ENCODE measurements around the gene ALG14.
A peak's percentile ranks its signal among the peaks of the same experiment; 100 is the strongest.
"Not testable (repeated sequence)": the region's sequence is repeated elsewhere in the genome, so short reads cannot be mapped to it uniquely, and the experiment has no call there.

The ALG14 gene

DNA sequence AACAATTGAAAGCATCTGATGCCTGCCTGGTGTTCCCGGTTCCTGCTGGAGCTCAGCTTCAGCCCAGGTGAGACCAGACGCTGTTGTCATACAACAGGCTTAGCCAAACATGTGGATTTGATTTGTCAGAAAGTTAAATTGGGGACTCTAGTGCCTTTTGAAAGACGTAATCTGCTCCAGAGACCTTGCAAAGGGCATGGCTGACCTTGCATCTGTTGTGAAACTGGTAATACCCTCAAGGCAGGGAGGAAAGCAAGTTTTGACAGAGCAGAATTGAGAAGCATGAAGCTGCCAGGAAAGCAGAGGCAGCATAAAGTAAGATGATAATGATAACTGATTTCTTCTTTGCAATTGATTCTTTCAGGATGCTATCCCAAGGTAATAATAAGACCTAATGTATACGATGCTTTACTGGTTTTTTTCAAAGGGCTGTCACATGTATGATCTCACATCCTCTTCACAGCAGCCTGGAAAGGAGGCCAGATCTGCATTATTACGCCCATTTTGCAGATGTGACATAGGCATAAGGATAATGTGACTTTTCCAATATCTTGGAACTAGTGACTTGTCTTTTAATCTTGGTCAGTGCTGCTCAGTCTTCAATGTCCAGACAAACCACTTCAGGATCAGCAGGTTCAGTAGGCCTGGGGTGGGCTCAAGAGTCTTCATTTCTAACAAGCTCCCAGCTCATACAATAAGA is 121.1 kb downstream of the ALG14 start:
- no peak for DNase-seq

DNA sequence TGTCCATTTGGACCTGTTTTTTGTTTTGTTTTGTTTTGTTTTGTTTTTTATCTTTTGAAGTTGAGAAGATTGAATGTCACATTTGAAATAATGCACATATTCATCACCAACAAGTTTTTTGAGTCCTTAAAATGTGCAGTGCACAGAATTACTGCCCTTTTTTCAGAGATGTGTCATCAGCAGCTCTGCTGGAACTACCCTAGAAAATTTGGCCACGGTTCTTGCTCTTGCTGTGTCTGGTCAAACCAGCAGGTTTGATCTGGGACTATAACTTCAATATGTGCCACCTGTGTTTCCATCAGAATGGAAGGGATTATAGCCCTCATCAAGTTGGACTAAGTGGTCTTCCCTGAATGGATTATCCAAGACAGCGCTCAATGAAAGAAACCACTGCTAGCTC is 121.7 kb downstream of the ALG14 start:
- no peak for DNase-seq

DNA sequence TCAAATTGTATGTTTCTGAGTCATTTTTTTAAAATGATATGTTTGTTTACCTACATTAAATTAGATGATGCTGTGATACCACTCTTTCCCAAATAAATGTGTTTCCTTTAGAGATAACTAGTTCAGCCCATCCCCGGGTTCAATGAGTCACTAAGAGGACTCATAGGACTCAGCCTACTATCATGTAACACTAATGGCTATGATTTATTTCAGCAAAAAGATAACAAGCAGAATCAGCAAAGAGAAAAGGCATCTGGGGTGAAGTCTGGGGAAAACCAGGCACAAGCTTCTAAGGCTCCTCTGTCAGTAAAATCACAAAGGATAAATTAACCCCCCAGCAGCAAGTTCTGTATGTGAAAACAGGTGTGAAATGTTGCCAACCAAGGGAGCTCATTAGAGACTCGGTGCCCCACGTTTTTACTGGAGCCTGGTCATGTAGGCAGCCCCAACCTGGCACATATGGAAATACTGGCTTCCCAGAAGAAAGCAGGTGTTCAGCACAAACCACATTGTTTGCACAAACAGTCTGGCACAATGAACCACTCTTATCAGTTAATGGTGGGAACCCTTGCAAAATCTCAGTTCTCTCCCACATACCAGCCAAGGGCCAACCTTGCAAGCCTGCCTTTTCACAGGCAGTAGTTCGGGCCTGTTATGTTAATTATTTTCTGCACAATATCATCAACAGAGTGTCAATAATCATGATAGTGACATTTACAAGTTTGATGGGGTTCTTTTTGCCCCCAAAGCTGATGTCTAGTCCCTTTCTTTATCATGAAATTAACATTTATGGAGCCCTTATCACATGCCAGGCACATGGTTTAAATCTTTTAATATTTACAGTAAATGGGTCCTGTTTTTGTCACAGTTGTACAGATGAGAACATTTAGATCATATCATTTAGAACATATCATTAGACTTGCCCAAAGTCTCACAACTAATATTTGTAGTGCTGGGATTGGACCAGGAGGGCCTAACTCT is 122.8 kb downstream of the ALG14 start:
- peak; percentile 84 for DNase-seq

DNA sequence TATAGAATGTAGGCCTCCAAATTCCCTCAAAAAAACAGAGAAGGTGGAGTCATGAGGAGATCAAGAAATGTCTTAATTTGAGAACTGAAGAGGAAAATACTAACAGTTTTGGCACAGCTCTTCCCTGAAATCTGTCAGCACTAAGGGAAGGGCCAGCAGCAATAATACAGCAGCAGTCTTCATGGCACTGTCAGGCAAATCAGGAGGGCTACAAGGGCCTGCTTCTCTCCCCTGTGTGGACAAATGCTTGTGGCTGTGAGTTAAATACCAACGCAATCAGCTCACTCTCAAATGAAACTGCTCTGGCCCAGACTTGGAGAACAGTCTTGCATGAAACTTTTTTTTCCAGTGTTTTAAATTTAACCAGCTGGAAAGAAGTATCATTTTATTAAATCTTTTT is 125.3 kb downstream of the ALG14 start:
- DNase-seq, result no peak

DNA sequence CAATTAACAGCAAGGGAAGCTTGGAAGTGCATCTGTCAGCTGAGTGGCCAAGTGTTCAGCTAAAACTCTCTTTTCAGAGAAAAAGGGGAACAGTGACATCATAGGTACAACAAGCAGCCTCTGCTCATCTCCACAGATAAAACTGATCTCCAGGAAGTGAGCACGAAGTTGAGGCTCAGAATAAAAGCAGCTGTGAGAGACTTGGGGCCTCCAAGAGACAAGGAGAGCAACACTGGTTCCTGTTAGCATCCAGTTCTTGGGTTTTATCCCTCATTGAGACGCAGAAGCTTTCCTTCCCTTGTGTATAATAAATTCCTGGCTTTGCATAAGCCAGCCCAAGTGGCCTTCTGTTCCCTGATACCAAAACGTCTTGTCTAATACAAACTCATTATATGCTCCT is 125.9 kb downstream of the ALG14 start:
- no peak for DNase-seq

DNA sequence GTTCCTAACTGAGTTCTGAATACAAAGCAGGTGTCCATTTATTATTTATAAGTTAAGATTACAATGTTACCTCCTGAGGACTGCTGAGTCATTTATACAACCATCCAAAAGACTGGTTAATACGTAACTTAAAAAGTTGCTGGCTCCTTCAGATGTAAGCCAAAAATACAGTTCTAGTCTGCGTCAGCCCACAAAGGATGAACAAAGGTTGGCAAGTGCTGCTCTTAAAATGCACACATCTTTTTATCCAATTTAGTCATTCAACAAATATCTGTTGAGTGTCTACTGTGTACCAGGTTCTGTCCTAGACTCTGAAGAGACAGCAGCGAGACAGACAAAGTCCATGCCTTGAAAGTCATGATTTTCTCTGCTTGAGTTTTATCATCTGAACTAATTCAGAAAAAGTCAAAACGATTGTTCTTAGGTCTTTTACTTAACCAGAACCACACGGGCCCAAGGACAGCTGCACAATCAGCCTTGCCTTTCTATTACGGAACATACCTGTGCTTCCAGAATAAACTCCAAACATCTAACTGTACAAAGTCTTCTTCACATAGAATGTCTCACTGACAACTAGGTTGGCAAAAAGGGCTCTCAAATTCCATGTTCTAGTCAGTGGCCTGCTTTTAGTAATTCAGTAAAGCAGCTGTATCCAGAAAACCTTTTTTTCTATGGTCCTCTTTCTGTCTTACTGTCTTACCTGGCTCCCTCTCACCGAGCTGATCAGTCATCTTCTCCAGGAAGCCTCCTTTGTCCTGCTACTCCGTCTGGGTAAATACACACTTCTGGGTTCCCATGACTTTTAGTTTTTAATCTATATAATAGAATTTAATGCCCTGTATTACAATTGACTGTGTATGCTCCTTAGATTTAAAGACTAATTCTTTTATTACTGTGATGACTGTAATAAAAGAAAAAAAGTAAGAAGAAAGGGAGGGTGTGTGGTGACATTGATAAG is 130.3 kb downstream of the ALG14 start:
- DNase-seq, result no peak

DNA sequence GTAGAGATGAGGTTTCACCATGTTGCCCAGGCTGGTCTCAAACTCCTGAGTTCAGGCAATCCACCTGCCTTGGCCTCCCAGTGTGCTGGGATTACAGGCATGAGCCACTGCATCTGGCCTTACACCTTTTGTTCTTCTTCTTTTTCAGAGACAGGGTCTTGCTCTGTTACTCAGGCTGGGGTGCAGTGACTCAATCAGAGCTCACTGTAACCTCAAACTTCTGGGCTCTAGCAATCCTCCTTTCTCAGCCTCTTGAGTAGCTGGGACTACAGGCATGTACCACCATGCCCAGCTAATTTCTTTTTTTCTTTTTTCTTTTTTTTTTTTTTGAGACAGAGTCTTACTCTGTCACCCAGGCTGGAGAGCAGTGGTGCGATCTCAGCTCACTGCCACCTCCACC is 131.3 kb downstream of the ALG14 start:
- DNase-seq, result not testable (repeated sequence)

DNA sequence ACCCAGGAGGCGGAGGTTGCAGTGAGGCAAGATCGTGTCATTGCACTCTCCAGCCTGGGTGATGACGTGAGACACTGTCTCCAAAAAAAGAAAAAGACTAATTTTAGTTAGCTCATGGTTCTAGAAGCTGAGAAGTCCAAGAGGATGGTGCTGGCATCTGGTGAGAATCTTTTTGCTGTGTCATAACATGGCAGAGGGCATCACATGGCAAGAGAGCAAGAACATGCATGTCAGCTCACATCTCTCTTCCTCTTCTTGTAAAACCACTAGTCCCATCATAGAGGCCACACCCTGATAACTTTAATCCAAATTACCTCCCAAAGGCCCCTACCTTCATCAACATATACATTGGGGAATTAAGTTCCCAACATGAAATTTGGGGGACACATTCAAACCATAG is 132.0 kb downstream of the ALG14 start:
- no peak for DNase-seq

DNA sequence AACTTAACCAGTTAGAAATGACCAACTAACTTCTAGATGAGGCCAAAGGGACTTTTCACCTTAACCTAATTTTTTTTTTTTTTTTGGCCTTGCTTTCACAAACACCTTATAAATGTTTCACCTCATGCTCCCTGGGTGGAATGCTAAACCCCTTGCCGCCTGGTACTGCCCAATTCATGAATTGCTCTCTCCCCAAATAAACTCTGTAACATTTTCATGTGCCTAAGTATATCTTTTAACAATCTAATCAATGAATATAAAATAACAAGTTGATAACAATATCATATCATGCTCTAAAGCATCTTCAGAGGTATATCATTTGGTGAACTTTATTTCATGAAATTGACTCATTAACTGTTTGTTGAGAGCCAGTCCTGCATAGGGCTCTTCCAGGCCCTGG is 134.9 kb downstream of the ALG14 start:
- DNase-seq, result no peak

DNA sequence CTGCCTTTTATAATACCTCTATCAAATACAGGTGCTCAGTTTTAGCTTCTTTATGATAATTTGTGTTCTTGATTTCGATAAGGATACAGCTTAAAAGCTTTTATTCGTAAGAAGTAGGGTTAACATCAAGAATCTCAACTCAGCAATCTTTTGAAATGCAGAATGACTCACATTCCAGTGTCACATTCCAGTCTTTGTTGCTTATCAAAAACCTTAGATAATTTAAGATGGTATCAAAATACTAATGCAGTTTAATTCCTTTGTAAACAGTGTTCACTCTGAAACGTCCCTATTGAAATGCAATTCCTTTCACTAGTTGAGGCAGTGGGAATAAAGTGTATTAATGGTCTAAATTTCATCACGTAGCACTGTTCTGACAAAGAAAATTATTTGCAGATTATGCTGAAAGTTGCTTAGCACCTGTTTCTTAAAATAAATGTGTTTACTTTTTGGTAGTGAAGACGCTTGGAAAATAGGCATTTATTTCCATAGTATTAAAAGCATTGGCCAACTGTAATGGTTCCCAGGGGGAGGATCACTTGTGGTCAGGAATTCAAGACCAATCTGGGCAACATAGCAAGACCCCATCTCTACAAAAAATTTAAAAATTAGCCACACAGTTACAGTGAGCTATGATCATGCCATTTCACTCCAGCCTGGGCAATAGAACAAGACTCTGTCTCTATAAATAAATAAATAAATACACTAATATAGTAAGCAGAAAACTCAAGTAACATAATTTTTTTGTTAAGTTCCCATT is 135.7 kb downstream of the ALG14 start:
- DNase-seq, result no peak

DNA sequence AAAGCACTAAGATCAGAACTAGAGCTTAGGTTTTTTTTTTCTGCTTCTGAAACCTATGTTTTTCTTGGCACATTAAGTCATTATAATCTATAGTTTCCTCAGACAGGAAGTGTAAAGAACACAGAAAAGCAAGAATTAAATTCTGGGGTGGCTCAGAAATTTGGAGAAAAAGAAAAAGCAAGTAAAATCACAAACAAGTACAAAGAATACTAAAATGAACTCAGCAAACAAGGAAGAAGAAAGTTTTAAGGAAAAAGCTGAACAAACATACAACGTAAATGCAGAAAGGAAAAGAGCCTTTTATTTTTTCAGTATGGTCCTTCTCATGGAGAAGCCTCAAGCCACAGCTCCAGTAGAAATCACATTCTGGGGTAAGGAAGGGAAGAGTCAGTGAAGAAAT is 137.3 kb downstream of the ALG14 start:
- no peak for DNase-seq

DNA sequence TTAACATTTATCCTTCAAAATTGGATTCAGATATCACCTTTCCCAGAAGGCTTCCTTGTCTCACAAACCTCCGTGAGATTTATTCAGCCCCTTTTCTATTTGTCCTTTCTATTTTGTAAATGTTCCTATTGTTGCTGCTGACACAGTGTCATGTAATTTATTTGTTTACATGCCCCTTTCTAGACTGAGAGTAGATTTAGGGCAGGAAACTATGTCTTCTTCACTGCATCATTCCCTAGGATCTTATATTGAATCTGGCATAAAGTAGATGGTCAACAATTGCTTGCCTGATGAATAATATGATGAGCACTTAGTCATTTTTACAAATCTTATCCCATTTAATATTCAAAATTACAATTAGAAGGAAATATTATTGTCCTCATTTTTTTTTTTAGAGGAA is 137.7 kb downstream of the ALG14 start:
- no peak for DNase-seq

DNA sequence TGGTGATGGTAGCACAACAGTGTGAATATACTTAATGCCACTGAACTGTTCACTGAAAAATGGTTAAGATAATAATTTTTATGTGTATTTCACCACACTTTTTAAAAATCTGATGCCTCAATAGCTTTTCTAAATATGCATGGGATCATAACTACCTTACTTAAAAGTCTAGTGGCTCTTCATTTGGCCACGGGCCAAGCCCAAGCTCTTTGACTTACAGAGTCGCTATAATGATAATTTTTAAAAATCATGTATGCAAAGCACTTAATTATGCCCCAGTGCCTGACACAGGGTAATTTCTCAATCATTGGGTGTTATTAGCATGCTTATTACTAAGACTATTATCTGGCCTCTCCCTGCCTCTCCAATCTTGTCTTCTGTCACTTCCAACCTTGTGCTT is 138.2 kb downstream of the ALG14 start:
- DNase-seq, result no peak

DNA sequence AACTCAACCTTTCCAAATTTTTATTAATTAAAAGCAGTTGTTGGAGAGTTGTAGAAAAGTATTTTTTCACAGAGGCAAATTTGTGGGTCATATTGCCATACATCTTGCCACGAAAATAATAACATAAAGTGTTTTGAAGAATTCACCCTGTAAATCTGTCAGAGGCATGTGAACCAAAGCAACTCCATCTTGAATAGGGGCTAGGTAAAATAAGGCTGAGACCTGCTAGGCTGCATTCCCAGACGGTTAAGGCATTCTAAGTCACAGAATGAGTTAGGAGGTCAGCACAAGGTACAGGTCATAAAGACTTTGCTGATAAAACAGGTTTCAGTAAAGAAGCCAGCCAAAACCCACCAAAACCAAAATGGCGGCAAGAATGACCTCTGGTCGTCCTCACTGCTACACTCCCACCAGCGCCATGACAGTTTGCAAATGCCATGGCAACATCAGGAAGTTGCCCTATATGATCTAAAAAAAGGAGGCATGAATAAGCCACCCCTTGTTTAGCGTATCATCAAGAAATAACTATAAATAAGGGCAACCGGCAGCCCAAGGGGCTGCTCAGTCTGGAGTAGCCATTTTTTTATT is 141.4 kb downstream of the ALG14 start:
- DNase-seq, result no peak

DNA sequence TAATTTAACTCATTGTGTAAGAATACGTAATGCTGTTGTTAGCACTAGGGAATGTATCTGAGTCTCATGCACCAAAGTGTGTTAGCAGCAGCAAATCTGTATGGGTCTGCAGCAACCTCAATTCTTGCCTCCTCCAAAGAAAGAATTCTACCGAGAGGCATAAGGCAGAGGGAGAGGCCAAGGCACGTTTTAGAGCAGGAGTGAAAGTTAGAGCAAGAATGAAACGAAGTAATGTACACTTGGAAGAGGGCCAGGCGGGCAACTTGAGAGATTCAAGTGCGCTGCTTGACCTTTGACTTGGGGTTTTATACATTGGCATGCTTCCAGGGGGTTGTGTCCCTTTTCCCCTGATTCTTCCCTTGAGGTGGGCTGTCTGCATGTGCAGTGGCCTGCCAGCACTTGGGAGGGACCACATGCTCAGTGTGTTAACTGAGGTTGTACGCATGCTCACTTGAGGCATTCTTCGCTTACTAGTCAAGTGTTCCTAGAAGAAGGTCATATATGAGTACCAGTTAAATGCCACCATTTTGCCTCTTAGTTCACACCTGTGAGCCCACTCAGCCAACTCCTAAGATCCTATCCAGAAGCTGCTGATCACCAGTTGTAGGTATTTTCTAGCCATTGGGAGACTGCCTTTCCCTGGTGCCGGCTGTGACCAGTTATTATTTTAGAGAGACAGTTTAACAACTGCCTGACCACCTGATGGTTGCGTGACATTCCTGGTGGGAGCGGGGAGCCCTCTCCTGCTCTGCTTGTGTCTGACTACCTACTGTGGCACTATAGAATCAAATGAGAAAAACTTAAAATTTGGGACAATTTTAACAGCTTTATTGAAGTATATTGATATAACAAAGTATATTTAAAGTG is 143.2 kb downstream of the ALG14 start:
- DNase-seq, result no peak

DNA sequence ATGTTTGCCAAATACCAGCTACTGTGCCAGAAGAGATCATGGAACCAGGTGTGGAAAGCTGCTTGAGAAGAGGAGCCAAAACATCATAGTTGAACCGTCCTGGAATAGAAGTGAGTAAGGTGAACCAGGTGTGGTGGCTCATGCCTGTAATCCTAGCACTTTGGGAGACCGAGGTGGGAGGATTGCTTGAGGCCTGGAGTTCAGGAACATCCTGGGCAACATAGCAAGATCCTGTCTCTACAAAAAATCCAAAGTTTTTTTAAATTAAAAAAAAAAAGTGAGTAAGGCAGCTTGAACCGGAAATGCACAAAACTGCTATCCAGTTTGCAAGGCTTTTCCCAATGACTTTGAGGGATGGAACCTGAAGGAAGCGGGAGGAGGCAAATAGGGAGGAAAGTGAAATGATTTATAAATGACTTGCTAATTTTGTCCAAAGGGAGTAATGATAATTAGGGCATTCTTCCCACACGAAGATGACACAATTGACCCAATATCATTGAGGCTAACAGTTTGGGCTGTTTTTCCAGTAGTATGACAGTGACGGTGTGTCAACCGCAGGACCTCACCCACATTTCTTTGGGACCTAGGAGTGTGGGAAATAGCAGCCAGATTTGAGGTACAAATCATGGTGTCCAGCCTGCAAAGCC is 144.3 kb downstream of the ALG14 start:
- DNase-seq, result no peak

DNA sequence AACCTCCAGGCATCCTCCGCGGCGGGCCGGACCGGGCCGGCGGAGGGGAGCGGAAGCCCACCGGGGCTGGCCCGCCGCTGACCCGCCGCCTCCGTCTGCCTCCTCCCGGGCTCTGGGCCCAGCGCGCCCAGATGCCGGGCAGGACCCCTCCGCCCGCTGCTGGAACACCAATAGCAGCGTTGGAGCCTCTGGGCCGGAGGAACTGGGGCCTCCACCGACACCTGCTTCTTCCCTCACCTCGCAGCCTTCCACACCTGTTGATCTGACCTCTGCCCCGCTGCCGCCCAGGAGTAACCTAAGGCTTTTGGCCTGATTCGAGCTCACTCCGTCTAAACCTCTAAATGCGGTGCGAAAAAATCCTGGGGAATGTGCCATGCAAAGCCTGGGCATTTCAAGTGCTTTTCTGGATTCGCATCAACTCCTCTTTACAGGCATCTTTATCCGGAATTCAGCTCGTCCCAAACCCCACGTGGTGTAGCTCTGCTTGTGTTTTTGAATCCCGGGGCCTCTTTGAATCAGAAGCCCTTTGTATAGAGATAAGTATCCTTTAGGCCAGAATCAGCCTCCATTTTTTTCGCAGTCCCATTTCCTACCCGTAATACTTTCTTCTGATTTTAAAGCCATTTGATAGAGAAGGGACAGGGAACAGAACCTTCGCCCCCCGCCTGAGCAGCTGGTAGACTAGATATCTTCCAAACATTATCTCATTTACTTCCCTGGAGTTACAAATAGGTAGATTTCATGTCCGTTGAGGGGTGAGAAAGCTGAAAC is 145.2 kb downstream of the ALG14 start:
- no peak for DNase-seq

DNA sequence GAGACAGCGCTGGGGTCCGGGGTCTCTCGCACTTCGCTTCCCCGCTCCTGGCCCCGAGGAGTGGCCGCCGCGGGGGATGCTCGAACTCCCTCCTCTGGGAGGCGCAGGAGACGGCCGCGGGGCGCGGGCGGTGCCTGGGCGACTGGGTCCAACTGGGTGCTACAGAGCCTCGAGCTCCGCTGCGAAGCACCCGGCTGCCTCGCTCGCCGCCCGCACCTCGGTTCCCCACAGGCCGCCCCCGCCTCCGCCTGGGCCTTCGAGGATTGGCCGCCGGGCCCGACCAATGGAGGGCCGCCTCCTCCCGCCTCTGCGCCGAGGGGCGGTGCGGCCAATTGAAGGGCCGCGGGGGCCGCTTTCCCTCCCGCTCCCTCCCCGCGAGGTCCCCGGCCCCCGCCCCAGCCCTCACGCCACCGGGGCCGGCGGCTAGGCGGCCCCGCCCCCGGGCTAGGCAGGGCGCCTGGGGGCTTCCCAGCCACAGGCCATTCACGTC is 145.8 kb downstream of the ALG14 start, which contains the start of gene CNN3:
Gene CNN3 (minus strand): TSS at position 196 of the 490 bp plus-strand sequence. CDS start 216 bp downstream, outside the sequence.
- DNase-seq, result peak; percentile 63

All from NCI-H2171 treated with DMSO at 0.1 percent for 48 hours (cell line).